OCI-LY7 (cell line): ENCODE results near the gene BOK. TPM values are rescaled to one million over a fixed set of nuclear protein-coding genes. Genes with fewer than 3 reads are reported as not detected.
"Not testable (repeated sequence)": the region's sequence is repeated elsewhere in the genome, so short reads cannot be mapped to it uniquely, and the experiment has no call there.

Experiments
- BruUV-seq: library from RNA; stranded (reverse); fragments of 400-500 nt; replicated peaks from 2 replicates; lab custom pipeline; 2021; lab: Mats Ljungman, UMichigan
- CTCF ChIA-PET: fragments of 300-600 bp; sonication (Branson Sonifier 250); formaldehyde crosslinking; loops from one replicate; lab custom pipeline; 2022; ENCODE audit warnings: antibody characterized with exemption; ENCODE audit not compliant: unreplicated experiment; lab: Charles Lee
- POLR2A ChIA-PET: fragments of 300-600 bp; sonication (Branson Sonifier 250); formaldehyde crosslinking; loops from one replicate; lab custom pipeline; 2022; ENCODE audit warnings: antibody characterized with exemption; lab: Charles Lee
- DNase-seq: peaks from one replicate; pipeline ENCODE4 v3.0.0-alpha.2; 2015; ENCODE audit warnings: low spot score
- H2AFZ ChIP-seq: fragments of 200-600 bp; sonication (generic), shearing (Covaris generic); 2 replicates; pipeline ENCODE4 v1.6.1; 2014; ENCODE audit warnings: mild to moderate bottlenecking, antibody characterized with exemption, low read length, moderate library complexity
- H3K27ac ChIP-seq: fragments of 200-600 bp; sonication (generic); 2 replicates; pipeline ENCODE4 v1.5.1; 2014; ENCODE audit warnings: mixed run types, low read depth, mild to moderate bottlenecking, moderate library complexity, low read length, inconsistent platforms; ENCODE audit not compliant: poor library complexity, severe bottlenecking
- H3K36me3 ChIP-seq: fragments of 200-600 bp; sonication (generic); 2 replicates; pipeline ENCODE4 v1.6.1; 2014; ENCODE audit warnings: mild to moderate bottlenecking, antibody characterized with exemption, low read length, moderate library complexity, mixed read lengths; ENCODE audit not compliant: insufficient read depth
- H3K4me1 ChIP-seq: fragments of 200-600 bp; sonication (generic); 2 replicates; pipeline ENCODE4 v1.5.1; 2014; ENCODE audit warnings: mild to moderate bottlenecking, low read length; ENCODE audit not compliant: insufficient read depth, poor library complexity, severe bottlenecking
- H3K4me2 ChIP-seq: fragments of 200-600 bp; sonication (generic); 2 replicates; pipeline ENCODE4 v1.6.1; 2014; ENCODE audit warnings: mild to moderate bottlenecking, low read length
- H3K4me3 ChIP-seq: fragments of 200-600 bp; sonication (generic); 2 replicates; pipeline ENCODE4 v1.5.1; 2014; ENCODE audit warnings: mild to moderate bottlenecking, low read depth, low read length; ENCODE audit not compliant: poor library complexity, severe bottlenecking
- H3K79me2 ChIP-seq: fragments of 200-600 bp; sonication (generic); 2 replicates; pipeline ENCODE4 v1.6.1; 2016; ENCODE audit warnings: low read depth, mild to moderate bottlenecking, low read length, moderate library complexity, mixed read lengths; ENCODE audit not compliant: insufficient read depth
- H3K9me2 ChIP-seq: fragments of 200-600 bp; sonication (generic); 2 replicates; pipeline ENCODE4 v1.6.1; 2016; ENCODE audit warnings: mild to moderate bottlenecking, low read length, mixed read lengths; ENCODE audit not compliant: insufficient read depth
- H3K9me3 ChIP-seq: fragments of 200-600 bp; sonication (generic); 2 replicates; pipeline ENCODE4 v1.6.1; 2014; ENCODE audit warnings: mild to moderate bottlenecking, mixed run types, low read length, mixed read lengths
- H4K20me1 ChIP-seq: fragments of 200-600 bp; sonication (generic); 2 replicates; pipeline ENCODE4 v1.6.1; 2014; ENCODE audit warnings: mild to moderate bottlenecking, antibody characterized with exemption, low read length, moderate library complexity, mixed read lengths; ENCODE audit not compliant: insufficient read depth
- CTCF ChIP-seq: fragments of 200-600 bp; sonication (generic); conservative IDR thresholded peaks from 2 replicates; pipeline ENCODE4 v1.5.1; 2014; ENCODE audit warnings: mild to moderate bottlenecking, antibody characterized with exemption, low read length, moderate library complexity, mixed read lengths
- EZH2phosphoT487 ChIP-seq: fragments of 200-600 bp; sonication (generic); IDR thresholded peaks from 2 replicates; pipeline ENCODE4 v1.6.1; 2018; ENCODE audit warnings: low read depth, borderline replicate concordance, mild to moderate bottlenecking, mixed run types, antibody characterized with exemption, low read length, moderate library complexity, mixed read lengths
- intact Hi-C: fragments of 100-400 bp; cut with micrococcal nuclease; formaldehyde crosslinking; loops from one replicate; pipeline ENCODE4 v1.10.0; 2022; ENCODE audit not compliant: unreplicated experiment
- total RNA-seq, 2 experiments: library from RNA; depleted of rRNA in 1 of 2; stranded (reverse); fragments of >200 nt in 1 of 2; shearing (Covaris generic) in 1 of 2; gene quantifications; 2 replicates each; pipeline ENCODE4 v1.2.3, GENCODE V29; 2014 to 2022

Gene BOK
- total RNA-seq, 2 experiments from 2014 or later, result not detected

GRCh38 chr2:241571821-241572620 lies 13.5 kb downstream of the BOK start:
- Histone ChIP-seq H3K4me1 (no peaks in the 10 kb centered on the region), H2AFZ (no peak overlapping the region), H3K9me3 (no peaks in the 10 kb centered on the region), H3K36me3 (peaks cover 7% of the 10 kb centered on the region; the same call in 1 of the 2 replicates), H3K79me2 (no peaks in the 10 kb centered on the region), H4K20me1 (no peaks in the 10 kb centered on the region), H3K9me2 (no peaks in the 10 kb centered on the region), H3K4me2 (no peak overlapping the region), H3K27ac (no peak overlapping the region), H3K4me3 (no peak overlapping the region)
- BruUV-seq, result no TSS peak
- TF ChIP-seq EZH2phosphoT487, result no peak
- no peak for TF ChIP-seq CTCF
- POLR2A ChIA-PET, result interaction anchor here (0.5 to 1.1 kb wide), 2 partner anchors 13 to 256 kb away, joined by 3 read pairs; no protein-coding TSS in a partner anchor
- intact Hi-C loops, result no loop called here
- DNase-seq, result no peak
- CTCF ChIA-PET, result no interaction called here

GRCh38 chr2:241572915-241573651 lies 14.5 kb downstream of the BOK start:
- CTCF ChIA-PET, H3K9me2 ChIP-seq, H3K4me3 ChIP-seq, H4K20me1 ChIP-seq, BruUV-seq, H3K27ac ChIP-seq, DNase-seq, H3K79me2 ChIP-seq, H3K4me1 ChIP-seq, H3K36me3 ChIP-seq, H2AFZ ChIP-seq, intact Hi-C loops, H3K4me2 ChIP-seq, H3K9me3 ChIP-seq: not testable (repeated sequence)
- POLR2A ChIA-PET, result interaction anchor here (1.1 kb wide), 1 partner anchor 12 kb away, joined by 3 read pairs; no protein-coding TSS in a partner anchor

- Histone ChIP-seq H3K9me3 (no peaks in the 10 kb centered on the region), H3K4me2 (no peak overlapping the region), H4K20me1 (no peaks in the 10 kb centered on the region), H3K79me2 (no peaks in the 10 kb centered on the region), H3K9me2 (no peaks in the 10 kb centered on the region), H3K4me3 (no peak overlapping the region), H2AFZ (no peak overlapping the region), H3K36me3 (peaks cover 7% of the 10 kb centered on the region; the same call in 1 of the 2 replicates), H3K27ac (no peak overlapping the region), H3K4me1 (no peaks in the 10 kb centered on the region)
- ChIA-PET POLR2A (no interaction called here), CTCF (no interaction called here)
- BruUV-seq, result no TSS peak
- intact Hi-C loops, result no loop called here
- TF ChIP-seq EZH2phosphoT487, result no peak
- no peak for TF ChIP-seq CTCF
- DNase-seq, result no peak
Measured at GRCh38 chr2:241573741-241574140, 15.2 kb downstream of the BOK start.
